Liver (tissue), 9 donors: ENCODE results near the gene HIVEP2. TPM values are rescaled to one million over a fixed set of nuclear protein-coding genes. Genes with fewer than 3 reads are reported as not detected.
A peak's percentile ranks its signal among the peaks of the same experiment; 100 is the strongest.

Source experiments
- DNase-seq: peaks from one replicate; pipeline ENCODE4 v3.0.0-alpha.2; 2017; ENCODE audit warnings: low spot score
- H3K27ac ChIP-seq, 2 donors: one replicate each; pipeline ENCODE4 v1.7.0; 2013; ENCODE audit warnings: inconsistent platforms in 2 of 2, low read length in 2 of 2, control low read depth in 1 of 2, low read depth in 1 of 2, mild to moderate bottlenecking in 1 of 2
- H3K27me3 ChIP-seq, 4 donors: one replicate each; pipeline versions ENCODE4 v1.6.1 to v1.7.0; 2013; ENCODE audit warnings: low read length in 3 of 4, inconsistent platforms in 1 of 4, mild to moderate bottlenecking in 1 of 4, moderate library complexity in 1 of 4; ENCODE audit not compliant: control insufficient read depth in 4 of 4, insufficient read depth in 4 of 4
- H3K36me3 ChIP-seq, 4 donors: one replicate each; pipeline versions ENCODE4 v1.6.1 to v1.7.0; 2013; ENCODE audit warnings: low read length in 3 of 4, mild to moderate bottlenecking in 3 of 4, low read depth in 1 of 4, moderate library complexity in 1 of 4; ENCODE audit not compliant: control insufficient read depth in 4 of 4, insufficient read depth in 3 of 4
- H3K4me1 ChIP-seq, 4 donors: one replicate each; pipeline versions ENCODE4 v1.6.1 to v1.7.0; 2013; ENCODE audit warnings: low read length in 3 of 4, mild to moderate bottlenecking in 3 of 4, moderate library complexity in 1 of 4; ENCODE audit not compliant: control insufficient read depth in 4 of 4, insufficient read depth in 4 of 4
- H3K4me3 ChIP-seq, 3 donors: one replicate each; pipeline versions ENCODE4 v1.6.1 to v1.7.0; 2013; ENCODE audit warnings: low read length in 3 of 3, control low read depth in 1 of 3, low read depth in 1 of 3, mild to moderate bottlenecking in 1 of 3
- H3K9ac ChIP-seq, 2 donors: one replicate each; pipeline ENCODE4 v1.7.0; 2013; ENCODE audit warnings: low read length in 2 of 2, mild to moderate bottlenecking in 2 of 2, moderate library complexity in 2 of 2, control low read depth in 1 of 2, low read depth in 1 of 2
- H3K9me3 ChIP-seq, 4 donors: one replicate each; pipeline versions ENCODE4 v1.6.1 to v1.7.0; 2013; ENCODE audit warnings: low read length in 3 of 4; ENCODE audit not compliant: control insufficient read depth in 4 of 4
- EGR1 ChIP-seq, 2 donors: IDR thresholded peaks; 2 replicates each; pipeline ENCODE4 v1.6.1; 2016 to 2018; ENCODE audit warnings: antibody characterized with exemption in 2 of 2, low read depth in 2 of 2
- FOXA1 ChIP-seq: IDR thresholded peaks from 2 replicates; pipeline ENCODE4 v1.6.1; 2016; ENCODE audit warnings: antibody characterized with exemption
- FOXA2 ChIP-seq: IDR thresholded peaks from 2 replicates; pipeline ENCODE4 v1.6.1; 2016; ENCODE audit warnings: antibody characterized with exemption
- GABPA ChIP-seq, 2 donors: IDR thresholded peaks in 1 of 2; conservative IDR thresholded peaks in 1 of 2; 2 replicates each; pipeline ENCODE4 v1.6.1; 2016; ENCODE audit warnings: antibody characterized with exemption in 2 of 2, mild to moderate bottlenecking in 1 of 2, moderate library complexity in 1 of 2
- HNF4A ChIP-seq, 2 donors: conservative IDR thresholded peaks; 2 replicates each; pipeline ENCODE4 v1.6.1; 2016; ENCODE audit warnings: antibody characterized with exemption in 2 of 2, mild to moderate bottlenecking in 2 of 2
- HNF4G ChIP-seq: IDR thresholded peaks from 2 replicates; pipeline ENCODE4 v1.6.1; 2016; ENCODE audit warnings: antibody characterized with exemption
- JUND ChIP-seq, 2 donors: IDR thresholded peaks; 2 replicates each; pipeline ENCODE4 v1.6.1; 2016; ENCODE audit warnings: antibody characterized with exemption in 2 of 2
- NR2F2 ChIP-seq: IDR thresholded peaks from 2 replicates; pipeline ENCODE4 v1.6.1; 2016; ENCODE audit warnings: antibody characterized with exemption
- RAD21 ChIP-seq, 2 donors: IDR thresholded peaks; 2 replicates each; pipeline ENCODE4 v1.6.1; 2016; ENCODE audit warnings: antibody characterized with exemption in 2 of 2, mild to moderate bottlenecking in 2 of 2
- RXRA ChIP-seq, 2 donors: IDR thresholded peaks; 2 replicates each; pipeline ENCODE4 v1.6.1; 2017 to 2018; ENCODE audit warnings: antibody characterized with exemption in 2 of 2, mild to moderate bottlenecking in 1 of 2
- SP1 ChIP-seq: IDR thresholded peaks from 2 replicates; pipeline ENCODE4 v1.6.1; 2018; ENCODE audit warnings: antibody characterized with exemption, mild to moderate bottlenecking
- TAF1 ChIP-seq: conservative IDR thresholded peaks from 2 replicates; pipeline ENCODE4 v1.6.1; 2016; ENCODE audit warnings: antibody characterized with exemption, mild to moderate bottlenecking
- YY1 ChIP-seq: IDR thresholded peaks from 2 replicates; pipeline ENCODE4 v1.6.1; 2016; ENCODE audit warnings: antibody characterized with exemption, mild to moderate bottlenecking
- WGBS: extraction: QIAGEN DNeasy Blood & Tissue Kit; methylation state at CpG from one replicate; pipeline ENCODE4 v1.1.7; 2013; 5-methylcytosine and 5-hydroxymethylcytosine counted together
- polyA plus RNA-seq, 2 donors: library from polyadenylated mRNA; stranded (reverse) in 1 of 2; unstranded in 1 of 2; fragments of 200-250 nt in 1 of 2; fragments of >200 nt in 1 of 2; fragmentation: Nextera tagmentation in 1 of 2; extraction: Ambion mirVana in 1 of 2; gene quantifications; one replicate each; pipeline versions ENCODE4 v1.2.1 to v1.2.3, GENCODE V29; 2013 to 2015
- total RNA-seq, 2 donors: library from RNA; depleted of rRNA; stranded (reverse); fragments of >200 nt; gene quantifications; one replicate each; pipeline ENCODE4 v1.2.3, GENCODE V29; 2014
- TF ChIP-seq, protein P1 (sequence below): fragments of 150-350 bp; IDR thresholded peaks from 2 replicates; pipeline ENCODE4 v1.5.1; 2017; ENCODE audit warnings: improper control_type of control experiment, low read depth, low read length; ENCODE audit not compliant: missing input control
- TF ChIP-seq, protein P2 (sequence below): IDR thresholded peaks from 2 replicates; pipeline ENCODE4 v1.6.1; 2016; ENCODE audit warnings: antibody characterized with exemption
- TF ChIP-seq, protein P3 (sequence below): IDR thresholded peaks from 2 replicates; pipeline ENCODE4 v1.6.1; 2016; ENCODE audit warnings: antibody characterized with exemption
- TF ChIP-seq, protein P4 (sequence below): IDR thresholded peaks from 2 replicates; pipeline ENCODE4 v1.6.1; 2016; ENCODE audit warnings: antibody characterized with exemption, mild to moderate bottlenecking
- TF ChIP-seq, protein P5 (sequence below): IDR thresholded peaks from 2 replicates; pipeline ENCODE4 v1.6.1; 2016; ENCODE audit warnings: antibody characterized with exemption
- donor health status: healthy.
- donor health status: healthy.
- donor health status: healthy.
- donor health status: healthy.
- donor health status: healthy.

The HIVEP2 gene
- total and polyA plus RNA-seq, 4 donors = 0.82 to 6.6 (median 1.3) TPM

DNA sequence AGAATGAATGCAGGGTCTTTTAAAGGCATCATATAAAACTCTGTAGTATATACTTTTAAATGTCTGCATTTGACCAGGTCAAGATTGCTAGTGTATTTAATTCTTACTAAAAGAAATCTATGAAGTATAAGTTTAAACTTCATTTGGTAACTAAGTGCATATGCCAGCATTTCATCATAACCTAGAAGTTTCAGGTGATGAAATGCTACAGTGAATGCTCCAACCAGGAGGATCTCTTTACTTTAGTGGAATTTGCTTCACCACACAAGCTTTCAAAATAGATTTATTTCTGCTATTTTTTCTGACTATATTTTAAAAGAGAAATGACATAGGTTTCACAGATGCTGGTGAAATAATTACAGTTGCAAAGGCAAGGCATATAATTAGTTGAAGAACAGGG lies 141.9 kb downstream of the HIVEP2 start:
- no peak for DNase-seq
- no peak overlapping the region for H3K4me3 ChIP-seq
- no peak for TF ChIP-seq JUND (IDR thresholded peaks at IDR 0.05)
- TF ChIP-seq, protein P1, sequence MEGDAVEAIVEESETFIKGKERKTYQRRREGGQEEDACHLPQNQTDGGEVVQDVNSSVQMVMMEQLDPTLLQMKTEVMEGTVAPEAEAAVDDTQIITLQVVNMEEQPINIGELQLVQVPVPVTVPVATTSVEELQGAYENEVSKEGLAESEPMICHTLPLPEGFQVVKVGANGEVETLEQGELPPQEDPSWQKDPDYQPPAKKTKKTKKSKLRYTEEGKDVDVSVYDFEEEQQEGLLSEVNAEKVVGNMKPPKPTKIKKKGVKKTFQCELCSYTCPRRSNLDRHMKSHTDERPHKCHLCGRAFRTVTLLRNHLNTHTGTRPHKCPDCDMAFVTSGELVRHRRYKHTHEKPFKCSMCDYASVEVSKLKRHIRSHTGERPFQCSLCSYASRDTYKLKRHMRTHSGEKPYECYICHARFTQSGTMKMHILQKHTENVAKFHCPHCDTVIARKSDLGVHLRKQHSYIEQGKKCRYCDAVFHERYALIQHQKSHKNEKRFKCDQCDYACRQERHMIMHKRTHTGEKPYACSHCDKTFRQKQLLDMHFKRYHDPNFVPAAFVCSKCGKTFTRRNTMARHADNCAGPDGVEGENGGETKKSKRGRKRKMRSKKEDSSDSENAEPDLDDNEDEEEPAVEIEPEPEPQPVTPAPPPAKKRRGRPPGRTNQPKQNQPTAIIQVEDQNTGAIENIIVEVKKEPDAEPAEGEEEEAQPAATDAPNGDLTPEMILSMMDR = no peak
- TF ChIP-seq, protein P2, sequence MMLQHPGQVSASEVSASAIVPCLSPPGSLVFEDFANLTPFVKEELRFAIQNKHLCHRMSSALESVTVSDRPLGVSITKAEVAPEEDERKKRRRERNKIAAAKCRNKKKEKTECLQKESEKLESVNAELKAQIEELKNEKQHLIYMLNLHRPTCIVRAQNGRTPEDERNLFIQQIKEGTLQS = peak; percentile 56
- TF ChIP-seq RXRA (IDR thresholded peaks at IDR 0.05) = no peak
- TF ChIP-seq FOXA1 = no peak
- peak in 1 of 2 donors; percentile 34 for TF ChIP-seq HNF4A (conservative IDR thresholded peaks at IDR 0.05)
- no peak for TF ChIP-seq SP1
- TF ChIP-seq, protein P3, sequence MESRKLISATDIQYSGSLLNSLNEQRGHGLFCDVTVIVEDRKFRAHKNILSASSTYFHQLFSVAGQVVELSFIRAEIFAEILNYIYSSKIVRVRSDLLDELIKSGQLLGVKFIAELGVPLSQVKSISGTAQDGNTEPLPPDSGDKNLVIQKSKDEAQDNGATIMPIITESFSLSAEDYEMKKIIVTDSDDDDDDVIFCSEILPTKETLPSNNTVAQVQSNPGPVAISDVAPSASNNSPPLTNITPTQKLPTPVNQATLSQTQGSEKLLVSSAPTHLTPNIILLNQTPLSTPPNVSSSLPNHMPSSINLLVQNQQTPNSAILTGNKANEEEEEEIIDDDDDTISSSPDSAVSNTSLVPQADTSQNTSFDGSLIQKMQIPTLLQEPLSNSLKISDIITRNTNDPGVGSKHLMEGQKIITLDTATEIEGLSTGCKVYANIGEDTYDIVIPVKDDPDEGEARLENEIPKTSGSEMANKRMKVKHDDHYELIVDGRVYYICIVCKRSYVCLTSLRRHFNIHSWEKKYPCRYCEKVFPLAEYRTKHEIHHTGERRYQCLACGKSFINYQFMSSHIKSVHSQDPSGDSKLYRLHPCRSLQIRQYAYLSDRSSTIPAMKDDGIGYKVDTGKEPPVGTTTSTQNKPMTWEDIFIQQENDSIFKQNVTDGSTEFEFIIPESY = no peak
- TF ChIP-seq EGR1 (IDR thresholded peaks at IDR 0.05; ENCODE audit: low read depth in 2 of 2) = no peak
- peaks cover 0 to 1% (median 0%) of the 10 kb centered on the region in 4 donors for H3K36me3 ChIP-seq
- no peak overlapping the region for H3K9ac ChIP-seq
- H3K27me3 ChIP-seq = no peaks in the 10 kb centered on the region
- H3K27ac ChIP-seq = no peak overlapping the region
- H3K9me3 ChIP-seq = no peaks in the 10 kb centered on the region
- H3K4me1 ChIP-seq = peaks cover 5 to 15% (median 10%) of the 10 kb centered on the region in 4 donors

DNA sequence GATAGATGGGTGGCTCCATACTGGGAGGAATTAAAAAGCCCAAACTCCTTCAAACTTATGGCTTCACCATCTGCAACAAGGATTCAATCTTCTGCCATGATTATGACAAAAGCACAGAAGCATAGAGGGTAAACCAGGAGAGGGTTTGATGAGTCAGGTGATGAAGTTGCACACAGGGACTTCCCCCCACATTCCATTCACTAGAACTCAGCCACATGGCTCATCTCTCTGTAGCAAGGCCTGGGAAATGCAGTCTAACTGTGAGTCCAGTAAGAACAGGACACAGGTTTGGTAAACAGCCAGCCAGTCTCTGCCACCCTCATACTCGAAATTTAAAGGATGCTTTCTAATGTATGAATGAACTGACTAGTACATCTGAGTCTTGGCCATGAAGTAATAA lies 142.9 kb downstream of the HIVEP2 start:
- 73% methylated on average over 1 of the region's 1 CpG for WGBS
- no peak overlapping the region for H3K4me3 ChIP-seq
- TF ChIP-seq HNF4A (conservative IDR thresholded peaks at IDR 0.05) (no peak), FOXA1 (no peak), HNF4G (no peak), TAF1 (no peak), NR2F2 (no peak), RAD21 (IDR thresholded peaks at IDR 0.05) (no peak), GABPA (IDR thresholded peaks at IDR 0.05 in 1 of 2, conservative IDR thresholded peaks at IDR 0.05 in 1 of 2) (no peak), SP1 (no peak), FOXA2 (no peak), YY1 (no peak), JUND (IDR thresholded peaks at IDR 0.05) (no peak), EGR1 (IDR thresholded peaks at IDR 0.05; ENCODE audit: low read depth in 2 of 2) (no peak), RXRA (IDR thresholded peaks at IDR 0.05) (no peak)
- TF ChIP-seq, protein P4, sequence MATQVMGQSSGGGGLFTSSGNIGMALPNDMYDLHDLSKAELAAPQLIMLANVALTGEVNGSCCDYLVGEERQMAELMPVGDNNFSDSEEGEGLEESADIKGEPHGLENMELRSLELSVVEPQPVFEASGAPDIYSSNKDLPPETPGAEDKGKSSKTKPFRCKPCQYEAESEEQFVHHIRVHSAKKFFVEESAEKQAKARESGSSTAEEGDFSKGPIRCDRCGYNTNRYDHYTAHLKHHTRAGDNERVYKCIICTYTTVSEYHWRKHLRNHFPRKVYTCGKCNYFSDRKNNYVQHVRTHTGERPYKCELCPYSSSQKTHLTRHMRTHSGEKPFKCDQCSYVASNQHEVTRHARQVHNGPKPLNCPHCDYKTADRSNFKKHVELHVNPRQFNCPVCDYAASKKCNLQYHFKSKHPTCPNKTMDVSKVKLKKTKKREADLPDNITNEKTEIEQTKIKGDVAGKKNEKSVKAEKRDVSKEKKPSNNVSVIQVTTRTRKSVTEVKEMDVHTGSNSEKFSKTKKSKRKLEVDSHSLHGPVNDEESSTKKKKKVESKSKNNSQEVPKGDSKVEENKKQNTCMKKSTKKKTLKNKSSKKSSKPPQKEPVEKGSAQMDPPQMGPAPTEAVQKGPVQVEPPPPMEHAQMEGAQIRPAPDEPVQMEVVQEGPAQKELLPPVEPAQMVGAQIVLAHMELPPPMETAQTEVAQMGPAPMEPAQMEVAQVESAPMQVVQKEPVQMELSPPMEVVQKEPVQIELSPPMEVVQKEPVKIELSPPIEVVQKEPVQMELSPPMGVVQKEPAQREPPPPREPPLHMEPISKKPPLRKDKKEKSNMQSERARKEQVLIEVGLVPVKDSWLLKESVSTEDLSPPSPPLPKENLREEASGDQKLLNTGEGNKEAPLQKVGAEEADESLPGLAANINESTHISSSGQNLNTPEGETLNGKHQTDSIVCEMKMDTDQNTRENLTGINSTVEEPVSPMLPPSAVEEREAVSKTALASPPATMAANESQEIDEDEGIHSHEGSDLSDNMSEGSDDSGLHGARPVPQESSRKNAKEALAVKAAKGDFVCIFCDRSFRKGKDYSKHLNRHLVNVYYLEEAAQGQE = no peak
- TF ChIP-seq, protein P5, sequence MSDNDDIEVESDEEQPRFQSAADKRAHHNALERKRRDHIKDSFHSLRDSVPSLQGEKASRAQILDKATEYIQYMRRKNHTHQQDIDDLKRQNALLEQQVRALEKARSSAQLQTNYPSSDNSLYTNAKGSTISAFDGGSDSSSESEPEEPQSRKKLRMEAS = no peak
- TF ChIP-seq, protein P3 = no peak
- TF ChIP-seq, protein P1 = no peak
- TF ChIP-seq, protein P2 = no peak
- peaks cover 5 to 15% (median 10%) of the 10 kb centered on the region in 4 donors for H3K4me1 ChIP-seq
- H3K9me3 ChIP-seq = no peaks in the 10 kb centered on the region
- no peak overlapping the region for H3K27ac ChIP-seq
- no peaks in the 10 kb centered on the region for H3K27me3 ChIP-seq
- H3K36me3 ChIP-seq = peaks cover 0 to under 1% (median 0%) of the 10 kb centered on the region in 4 donors
- no peak overlapping the region for H3K9ac ChIP-seq
- no peak for DNase-seq
